Fibroblast of skin of right biceps (primary cell): ENCODE results near the gene ENTHD1.

Source experiments
- DNase-seq: peaks from one replicate; pipeline ENCODE4 v3.0.0-alpha.2; 2013

The ENTHD1 gene

GRCh38 chr22:39712081-39712480 is 181.5 kb downstream of the ENTHD1 start:
- DNase-seq: no peak

GRCh38 chr22:39710380-39711150 is 183.0 kb downstream of the ENTHD1 start:
- no peak for DNase-seq

GRCh38 chr22:39707816-39708215 is 185.7 kb downstream of the ENTHD1 start:
- DNase-seq: no peak

- no peak for DNase-seq
Measured at GRCh38 chr22:39707351-39707750, 186.2 kb downstream of the ENTHD1 start.

- no peak for DNase-seq
Measured at GRCh38 chr22:39706376-39707140, 187.0 kb downstream of the ENTHD1 start.

GRCh38 chr22:39705386-39705785 is 188.2 kb downstream of the ENTHD1 start:
- no peak for DNase-seq

GRCh38 chr22:39703928-39704639 is 189.5 kb downstream of the ENTHD1 start:
- DNase-seq: no peak

GRCh38 chr22:39703091-39703490 is 190.5 kb downstream of the ENTHD1 start:
- no peak for DNase-seq

- DNase-seq: no peak
Measured at GRCh38 chr22:39700565-39700964, 193.0 kb downstream of the ENTHD1 start.

- DNase-seq: no peak
Measured at GRCh38 chr22:39699631-39700360, 193.8 kb downstream of the ENTHD1 start.

- no peak for DNase-seq
Measured at GRCh38 chr22:39697790-39698430, 195.7 kb downstream of the ENTHD1 start.

GRCh38 chr22:39693943-39694500 is 199.5 kb downstream of the ENTHD1 start:
- no peak for DNase-seq
